HepG2 (cell line): ENCODE measurements around the gene TTC19. TPM values are rescaled to one million over a fixed set of nuclear protein-coding genes. Genes with fewer than 3 reads are reported as not detected.

ENCODE experiments used
- BCL3 ChIP-seq: sonication (generic); formaldehyde crosslinking; IDR thresholded peaks from 2 replicates; pipeline ENCODE4 v1.5.1; 2020; ENCODE audit warnings: mild to moderate bottlenecking, missing genetic modification reagents, moderate library complexity
- FOXA1 ChIP-seq, 2 experiments: fragments of 450-650 bp in 1 of 2; sonication (generic) in 1 of 2; formaldehyde crosslinking in 1 of 2; IDR thresholded peaks; 2 replicates each; pipeline versions ENCODE4 v1.4.0 to v1.6.1; 2016 to 2020; ENCODE audit warnings: missing genetic modification reagents in 1 of 2
- GLMP ChIP-seq: sonication (generic); formaldehyde crosslinking; IDR thresholded peaks from 2 replicates; pipeline ENCODE4 v1.9.0; 2021; ENCODE audit warnings: missing genetic modification reagents, mild to moderate bottlenecking, borderline replicate concordance
- ISL2 ChIP-seq: sonication (generic); formaldehyde crosslinking; IDR thresholded peaks from 2 replicates; pipeline ENCODE4 v1.5.0; 2020; ENCODE audit warnings: missing genetic modification reagents
- LCORL ChIP-seq, 2 experiments: fragments of 450-650 bp in 1 of 2; sonication (generic) in 1 of 2; formaldehyde crosslinking in 1 of 2; IDR thresholded peaks; 2 replicates each; pipeline versions ENCODE4 v1.5.0 to v1.6.1; 2017 to 2020; ENCODE audit warnings: antibody characterized with exemption in 1 of 2, missing genetic modification reagents in 1 of 2
- MNT ChIP-seq: fragments of 450-650 bp; IDR thresholded peaks from 2 replicates; pipeline ENCODE4 v1.6.1; 2016
- NFYC ChIP-seq: IDR thresholded peaks from 2 replicates; pipeline ENCODE4 v1.6.1; 2016; ENCODE audit warnings: missing genetic modification reagents, missing compliant biosample characterization
- PBX3 ChIP-seq: sonication (generic); formaldehyde crosslinking; IDR thresholded peaks from 2 replicates; pipeline ENCODE4 v1.8.1; 2023; ENCODE audit warnings: missing genetic modification reagents, inconsistent platforms, borderline replicate concordance
- RERE ChIP-seq: IDR thresholded peaks from 2 replicates; pipeline ENCODE4 v1.6.1; 2016; ENCODE audit warnings: low read depth, missing genetic modification reagents, missing compliant biosample characterization
- RFX1 ChIP-seq: fragments of 450-650 bp; IDR thresholded peaks from 2 replicates; pipeline ENCODE4 v1.6.1; 2017
- SALL1 ChIP-seq: sonication (generic); formaldehyde crosslinking; IDR thresholded peaks from 2 replicates; pipeline ENCODE4 v1.8.0; 2022; ENCODE audit warnings: mild to moderate bottlenecking, missing genetic modification reagents
- SAP130 ChIP-seq: IDR thresholded peaks from 2 replicates; pipeline ENCODE4 v1.6.1; 2016; ENCODE audit warnings: low read depth
- THYN1 ChIP-seq: sonication (generic); formaldehyde crosslinking; IDR thresholded peaks from 2 replicates; pipeline ENCODE4 v1.8.1; 2023; ENCODE audit warnings: low read depth, mild to moderate bottlenecking, moderate library complexity, missing genetic modification reagents, borderline replicate concordance
- ZFX ChIP-seq: sonication (generic); formaldehyde crosslinking; IDR thresholded peaks from 2 replicates; pipeline ENCODE4 v1.4.0; 2020; ENCODE audit warnings: mild to moderate bottlenecking, low read depth, missing genetic modification reagents, moderate library complexity
- ZNF468 ChIP-seq: sonication (generic); formaldehyde crosslinking; IDR thresholded peaks from 2 replicates; pipeline ENCODE4 v1.8.0; 2022; ENCODE audit warnings: mild to moderate bottlenecking, moderate library complexity, missing genetic modification reagents
- ZNF550 ChIP-seq: sonication (generic); formaldehyde crosslinking; IDR thresholded peaks from 2 replicates; pipeline ENCODE4 v1.4.0; 2020; ENCODE audit warnings: mild to moderate bottlenecking, missing genetic modification reagents, borderline replicate concordance
- ZNF589 ChIP-seq: sonication (generic); formaldehyde crosslinking; conservative IDR thresholded peaks from 2 replicates; pipeline ENCODE4 v1.8.0; 2022; ENCODE audit warnings: mild to moderate bottlenecking, moderate library complexity, missing genetic modification reagents
- ZNF891 ChIP-seq: sonication (generic); formaldehyde crosslinking; IDR thresholded peaks from 2 replicates; pipeline ENCODE4 v1.5.0; 2020; ENCODE audit warnings: mild to moderate bottlenecking, missing genetic modification reagents
- ZZZ3 ChIP-seq: sonication (generic); formaldehyde crosslinking; IDR thresholded peaks from 2 replicates; pipeline ENCODE4 v1.4.0; 2020; ENCODE audit warnings: missing genetic modification reagents, mild to moderate bottlenecking, borderline replicate concordance
- polyA plus RNA-seq, 8 experiments: library from polyadenylated mRNA; depleted of rRNA in 3 of 8; stranded (reverse) in 7 of 8; unstranded in 1 of 8; fragments of >200 nt; fragmentation: Illumina TruSeq in 4 of 8; extraction: Trizol in 4 of 8; gene quantifications; 2 replicates each; pipeline versions ENCODE4 v1.2.1 to v1.2.3, GENCODE V29; 2011 to 2016; ENCODE audit warnings: low read depth in 4 of 8, missing spikeins in 1 of 8, mixed read lengths in 1 of 8; ENCODE audit not compliant: insufficient read depth in 1 of 8
- total RNA-seq, 5 experiments: library from RNA; depleted of rRNA; stranded (reverse); fragments of >200 nt; fragmentation: Illumina TruSeq; extraction: Trizol; gene quantifications; 2 replicates each; pipeline ENCODE4 v1.2.3, GENCODE V29; 2016; ENCODE audit warnings: low read depth in 1 of 5

TTC19 gene
- total and polyA plus RNA-seq, 2 of the 13 experiments (the other 11 are each of a cell fraction or from before 2014, with no cell fraction given), result 4.4 to 24.3 TPM

- TF ChIP-seq RERE (CRISPR knock-in tag), result no peak
- no peak for TF ChIP-seq FOXA1 (IDR thresholded peaks at IDR 0.05)
- TF ChIP-seq FOXA1 (CRISPR knock-in tag; IDR thresholded peaks at IDR 0.05), result no peak
- TF ChIP-seq ISL2, result no peak
- TF ChIP-seq NFYC, result no peak
- TF ChIP-seq MNT, result no peak
- 0 out of 2 replicates have a peak, but pooled peaks have one; percentile 9 for TF ChIP-seq ZNF550 (CRISPR knock-in tag)
- peak; percentile 70; the same call in 1 of the 2 replicates for TF ChIP-seq SAP130 (CRISPR knock-in tag)
- TF ChIP-seq ZZZ3 (CRISPR knock-in tag), result no peak
- TF ChIP-seq BCL3 (CRISPR knock-in tag), result peak; percentile 43; the same call in 1 of the 2 replicates
- TF ChIP-seq ZNF589 (CRISPR knock-in tag), result no peak
- TF ChIP-seq THYN1, result no peak
- TF ChIP-seq ZNF891, result peak; percentile 37; the same call in 1 of the 2 replicates
- TF ChIP-seq GLMP, result no peak
- peak; percentile 63; the same call in 1 of the 2 replicates for TF ChIP-seq ZFX (CRISPR knock-in tag)
- TF ChIP-seq PBX3 (CRISPR knock-in tag), result no peak
- TF ChIP-seq LCORL (IDR thresholded peaks at IDR 0.05), result no peak
- peak; percentile 56 for TF ChIP-seq LCORL (CRISPR knock-in tag; IDR thresholded peaks at IDR 0.05)
- TF ChIP-seq SALL1, result peak; percentile 36
- TF ChIP-seq ZNF468 (CRISPR knock-in tag), result no peak
- TF ChIP-seq RFX1, result no peak
These were observed 32.8 kb upstream of the TTC19 start (continued) for GRCh38 chr17:15966879-15967248.
